Neural progenitor cell (in vitro differentiated cells): ENCODE data around the gene ZNF454. TPM values are rescaled to one million over a fixed set of nuclear protein-coding genes. Genes with fewer than 3 reads are reported as not detected.

ENCODE experiments used
- DNase-seq: peaks from one replicate; pipeline ENCODE4 v3.0.0-alpha.2; 2016; ENCODE audit warnings: low spot score
- H2AFZ ChIP-seq: fragments of 200-600 bp; sonication (generic); replicated peaks from 2 replicates; pipeline ENCODE4 v1.6.1; 2016; ENCODE audit warnings: antibody characterized with exemption
- H3F3A ChIP-seq: fragments of 200-600 bp; sonication (generic); 2 replicates; pipeline ENCODE4 v1.6.1; 2016; ENCODE audit warnings: antibody characterized with exemption, low read depth
- H3K27ac ChIP-seq: fragments of 200-600 bp; sonication (generic); 2 replicates; pipeline ENCODE4 v1.5.1; 2016; ENCODE audit warnings: mild to moderate bottlenecking
- H3K27me3 ChIP-seq: fragments of 200-600 bp; sonication (generic); 2 replicates; pipeline ENCODE4 v1.6.1; 2016; ENCODE audit warnings: mild to moderate bottlenecking, moderate library complexity
- H3K36me3 ChIP-seq: fragments of 200-600 bp; sonication (generic); 2 replicates; pipeline ENCODE4 v1.5.1; 2016
- H3K4me1 ChIP-seq: fragments of 200-600 bp; sonication (generic); 2 replicates; pipeline ENCODE4 v1.6.1; 2016; ENCODE audit warnings: mixed run types
- H3K4me2 ChIP-seq: fragments of 200-600 bp; sonication (generic); 2 replicates; pipeline ENCODE4 v1.6.1; 2016
- H3K4me3 ChIP-seq: fragments of 200-600 bp; sonication (generic); 2 replicates; pipeline ENCODE4 v1.5.1; 2016
- H3K79me2 ChIP-seq: fragments of 200-600 bp; sonication (generic); 2 replicates; pipeline ENCODE4 v1.6.1; 2016; ENCODE audit warnings: low read depth
- H3K9ac ChIP-seq: fragments of 200-600 bp; sonication (generic); 2 replicates; pipeline ENCODE4 v1.6.1; 2016
- H3K9me3 ChIP-seq: fragments of 200-600 bp; sonication (generic); 2 replicates; pipeline ENCODE4 v1.5.1; 2016; ENCODE audit warnings: low read depth
- H4K20me1 ChIP-seq: fragments of 200-600 bp; sonication (generic); 2 replicates; pipeline ENCODE4 v1.6.1; 2016; ENCODE audit warnings: low read depth
- H3K27ac Mint-ChIP-seq: 3 replicates; pipeline ENCODE4 v1.8.0; 2021; ENCODE audit warnings: mixed read lengths
- H3K27me3 Mint-ChIP-seq: 2 replicates; pipeline ENCODE4 v1.8.0; 2022; ENCODE audit warnings: low read depth, mild to moderate bottlenecking, inconsistent platforms, moderate library complexity, mixed read lengths; ENCODE audit not compliant: insufficient read depth
- H3K36me3 Mint-ChIP-seq: 3 replicates; pipeline ENCODE4 v1.8.0; 2021; ENCODE audit warnings: mixed read lengths
- H3K4me1 Mint-ChIP-seq: 3 replicates; pipeline ENCODE4 v1.8.0; 2021; ENCODE audit warnings: mixed read lengths
- H3K4me3 Mint-ChIP-seq: 3 replicates; pipeline ENCODE4 v1.8.0; 2021; ENCODE audit warnings: mild to moderate bottlenecking, moderate library complexity, mixed read lengths
- H3K9me3 Mint-ChIP-seq: 3 replicates; pipeline ENCODE4 v1.8.0; 2020; ENCODE audit warnings: mixed read lengths
- CTCF ChIP-seq: fragments of 200-600 bp; sonication (generic); IDR thresholded peaks from 2 replicates; pipeline ENCODE4 v1.5.1; 2017; ENCODE audit warnings: antibody characterized with exemption, mild to moderate bottlenecking
- EZH2 ChIP-seq: fragments of 200-600 bp; sonication (generic); IDR thresholded peaks from 2 replicates; pipeline ENCODE4 v1.6.1; 2017; ENCODE audit warnings: antibody characterized with exemption, mild to moderate bottlenecking, moderate library complexity
- EZH2phosphoT487 ChIP-seq: fragments of 200-600 bp; sonication (generic); IDR thresholded peaks from 2 replicates; pipeline ENCODE4 v1.6.1; 2017; ENCODE audit warnings: antibody characterized with exemption
- total RNA-seq: library from RNA; depleted of rRNA; stranded (reverse); fragments of >200 nt; gene quantifications from 2 replicates; pipeline ENCODE4 v1.2.3, GENCODE V29; 2015; ENCODE audit warnings: low replicate concordance

Gene ZNF454
- total RNA-seq, 1 donor from 2014 or later, result not detected

- H3K9me3 ChIP-seq, result peaks cover 7% of the 10 kb centered on the region
- H3K36me3 Mint-ChIP-seq, result no peaks in the 10 kb centered on the region
- peaks cover 3% of the 10 kb centered on the region for H3K27me3 Mint-ChIP-seq
- H3K79me2 ChIP-seq, result no peaks in the 10 kb centered on the region
- H3K27ac Mint-ChIP-seq, result no peak overlapping the region
- no peak overlapping the region for H3K9ac ChIP-seq
- H2AFZ ChIP-seq, result no peak overlapping the region
- no peaks in the 10 kb centered on the region for H3K36me3 ChIP-seq
- H4K20me1 ChIP-seq, result no peaks in the 10 kb centered on the region
- no peak for TF ChIP-seq EZH2
- no peak for TF ChIP-seq CTCF
- TF ChIP-seq EZH2phosphoT487, result no peak
- H3K4me1 Mint-ChIP-seq, result no peaks in the 10 kb centered on the region
- H3K27ac ChIP-seq, result no peak overlapping the region
- H3K27me3 ChIP-seq, result no peaks in the 10 kb centered on the region
- no peak overlapping the region for H3K4me3 Mint-ChIP-seq
- H3K4me3 ChIP-seq, result no peak overlapping the region
- H3K9me3 Mint-ChIP-seq, result peaks cover 43% of the 10 kb centered on the region
- DNase-seq, result no peak
- H3K4me2 ChIP-seq, result no peak overlapping the region
- H3K4me1 ChIP-seq, result no peaks in the 10 kb centered on the region
- no peaks in the 10 kb centered on the region for H3F3A ChIP-seq
These were observed 65.6 kb downstream of the ZNF454 start for GRCh38 chr5:179006564-179006963.

- H3K27ac ChIP-seq, result no peak overlapping the region
These were observed 67.7 kb downstream of the ZNF454 start for GRCh38 chr5:179008667-179009066.

More at GRCh38 chr5:179008667-179009066, 67.7 kb downstream of the ZNF454 start:
- Mint-ChIP-seq H3K27me3 (peaks cover 3% of the 10 kb centered on the region), H3K4me3 (no peak overlapping the region), H3K9me3 (peaks cover 39% of the 10 kb centered on the region), H3K4me1 (no peaks in the 10 kb centered on the region), H3K36me3 (no peaks in the 10 kb centered on the region), H3K27ac (no peak overlapping the region)
- Histone ChIP-seq H2AFZ (no peak overlapping the region), H3K4me1 (no peaks in the 10 kb centered on the region), H4K20me1 (no peaks in the 10 kb centered on the region), H3K79me2 (no peaks in the 10 kb centered on the region), H3K4me3 (no peak overlapping the region), H3F3A (no peaks in the 10 kb centered on the region), H3K4me2 (no peak overlapping the region), H3K9ac (no peak overlapping the region), H3K9me3 (peaks cover 11% of the 10 kb centered on the region), H3K36me3 (no peaks in the 10 kb centered on the region), H3K27me3 (no peaks in the 10 kb centered on the region)
- DNase-seq, result no peak
- peak; percentile 21 for TF ChIP-seq CTCF
- TF ChIP-seq EZH2, result no peak

Other genes starting within 250 kb of the ZNF454 start
- gene ZNF354A, start 210.5 kb upstream of the ZNF454 start, total RNA-seq, result 22.0 and 32.8 TPM in 2 replicates
- gene ZNF354B, start 81.2 kb upstream of the ZNF454 start, total RNA-seq, result 16.3 and 31.3 TPM in 2 replicates
- gene ZFP2, start 45.3 kb upstream of the ZNF454 start, total RNA-seq, result 6.8 and 14.5 TPM in 2 replicates
- not detected in 2 replicates for gene GRM6, start 54.1 kb downstream of the ZNF454 start, total RNA-seq
- 10.4 and 10.6 TPM in 2 replicates for gene ZNF879, start 82.6 kb downstream of the ZNF454 start, total RNA-seq
- 19.3 and 29.8 TPM in 2 replicates for gene ZNF354C, start 119.2 kb downstream of the ZNF454 start, total RNA-seq